ENCODE results near the gene ALPK1. TPM values are rescaled to one million over a fixed set of nuclear protein-coding genes. Genes with fewer than 3 reads are reported as not detected.
A peak's percentile ranks its signal among the peaks of the same experiment; 100 is the strongest.
"Not testable (repeated sequence)": the region's sequence is repeated elsewhere in the genome, so short reads cannot be mapped to it uniquely, and the experiment has no call there.

ALPK1 gene
- total RNA-seq, 3 donors from 2014 or later, result 2.6 to 4.0 (median 3.6) TPM

GRCh38 chr4:112302320-112303274, 5.4 kb downstream of the ALPK1 start:
- no peaks in the 10 kb centered on the region for H3K27me3 Mint-ChIP-seq (ENCODE audit: low read depth)
- H3K4me1 Mint-ChIP-seq (ENCODE audit: low read depth), result peaks cover 24% of the 10 kb centered on the region
- no peaks in the 10 kb centered on the region for H3K36me3 Mint-ChIP-seq (ENCODE audit: insufficient read depth)
- no peak for DNase-seq
- ATAC-seq, result peak; percentile 85 to 94
- H3K4me3 Mint-ChIP-seq, result no peak overlapping the region
- no peaks in the 10 kb centered on the region for H3K9me3 Mint-ChIP-seq

GRCh38 chr4:112305477-112305876, 8.3 kb downstream of the ALPK1 start:
- peaks cover 20% of the 10 kb centered on the region for H3K4me1 Mint-ChIP-seq (ENCODE audit: low read depth)
- not testable (repeated sequence) for DNase-seq; ATAC-seq; H3K36me3 Mint-ChIP-seq (ENCODE audit: insufficient read depth); H3K9me3 Mint-ChIP-seq; H3K27me3 Mint-ChIP-seq (ENCODE audit: low read depth); H3K4me3 Mint-ChIP-seq

- DNase-seq (peak; percentile 39), ATAC-seq (peak in 1 of 2 donors; percentile 52)
- not testable (repeated sequence) for H3K9me3 Mint-ChIP-seq; H3K27me3 Mint-ChIP-seq (ENCODE audit: low read depth); H3K36me3 Mint-ChIP-seq (ENCODE audit: insufficient read depth)
- Mint-ChIP-seq H3K4me1 (ENCODE audit: low read depth) (peaks cover 20% of the 10 kb centered on the region), H3K4me3 (peak overlapping the region; percentile 46)
These were observed 12.2 kb downstream of the ALPK1 start for GRCh38 chr4:112309263-112309791.

GRCh38 chr4:112311516-112311915, 14.3 kb downstream of the ALPK1 start:
- ATAC-seq (no peak), DNase-seq (no peak)
- Mint-ChIP-seq H3K4me3 (no peak overlapping the region), H3K9me3 (no peaks in the 10 kb centered on the region), H3K27me3 (ENCODE audit: low read depth) (no peaks in the 10 kb centered on the region), H3K36me3 (ENCODE audit: insufficient read depth) (peaks cover 4% of the 10 kb centered on the region), H3K4me1 (ENCODE audit: low read depth) (peaks cover 20% of the 10 kb centered on the region)

GRCh38 chr4:112312610-112313239, 15.6 kb downstream of the ALPK1 start:
- H3K9me3 Mint-ChIP-seq, result no peaks in the 10 kb centered on the region
- ATAC-seq (no peak), DNase-seq (no peak)
- H3K4me1 Mint-ChIP-seq (ENCODE audit: low read depth), result peaks cover 15% of the 10 kb centered on the region
- H3K4me3 Mint-ChIP-seq, result no peak overlapping the region
- peaks cover 7% of the 10 kb centered on the region for H3K36me3 Mint-ChIP-seq (ENCODE audit: insufficient read depth)
- no peaks in the 10 kb centered on the region for H3K27me3 Mint-ChIP-seq (ENCODE audit: low read depth)

GRCh38 chr4:112315446-112315845, 18.3 kb downstream of the ALPK1 start:
- DNase-seq (no peak), ATAC-seq (no peak)
- H3K4me1 Mint-ChIP-seq (ENCODE audit: low read depth), result peaks cover 6% of the 10 kb centered on the region
- H3K9me3 Mint-ChIP-seq, result no peaks in the 10 kb centered on the region
- no peaks in the 10 kb centered on the region for H3K27me3 Mint-ChIP-seq (ENCODE audit: low read depth)
- H3K36me3 Mint-ChIP-seq (ENCODE audit: insufficient read depth), result peaks cover 11% of the 10 kb centered on the region
- H3K4me3 Mint-ChIP-seq, result no peak overlapping the region

- ATAC-seq (no peak), DNase-seq (no peak)
- H3K36me3 Mint-ChIP-seq (ENCODE audit: insufficient read depth), result peaks cover 11% of the 10 kb centered on the region
- no peak overlapping the region for H3K4me3 Mint-ChIP-seq
- H3K4me1 Mint-ChIP-seq (ENCODE audit: low read depth), result peaks cover 8% of the 10 kb centered on the region
- H3K27me3 Mint-ChIP-seq (ENCODE audit: low read depth), result no peaks in the 10 kb centered on the region
- H3K9me3 Mint-ChIP-seq, result no peaks in the 10 kb centered on the region
These were observed 19.2 kb downstream of the ALPK1 start for GRCh38 chr4:112316360-112316759.

- Mint-ChIP-seq H3K27me3 (ENCODE audit: low read depth) (no peaks in the 10 kb centered on the region), H3K36me3 (ENCODE audit: insufficient read depth) (peaks cover 10% of the 10 kb centered on the region), H3K4me1 (ENCODE audit: low read depth) (peaks cover 19% of the 10 kb centered on the region), H3K4me3 (no peak overlapping the region), H3K9me3 (no peaks in the 10 kb centered on the region)
- DNase-seq (no peak), ATAC-seq (peak; percentile 43 to 75)
These were observed 21.3 kb downstream of the ALPK1 start for GRCh38 chr4:112318239-112319142.

- H3K9me3 Mint-ChIP-seq, result no peaks in the 10 kb centered on the region
- no peaks in the 10 kb centered on the region for H3K27me3 Mint-ChIP-seq (ENCODE audit: low read depth)
- peaks cover 8% of the 10 kb centered on the region for H3K36me3 Mint-ChIP-seq (ENCODE audit: insufficient read depth)
- DNase-seq (peak; percentile 81), ATAC-seq (peak; percentile 69)
- peak overlapping the region; percentile 33 for H3K4me3 Mint-ChIP-seq
- peaks cover 19% of the 10 kb centered on the region for H3K4me1 Mint-ChIP-seq (ENCODE audit: low read depth)
These were observed 24.9 kb downstream of the ALPK1 start for GRCh38 chr4:112321776-112322684.

GRCh38 chr4:112322866-112323265, 25.7 kb downstream of the ALPK1 start:
- Mint-ChIP-seq H3K27me3 (ENCODE audit: low read depth) (no peaks in the 10 kb centered on the region), H3K36me3 (ENCODE audit: insufficient read depth) (peaks cover 6% of the 10 kb centered on the region), H3K4me1 (ENCODE audit: low read depth) (peaks cover 20% of the 10 kb centered on the region), H3K9me3 (no peaks in the 10 kb centered on the region), H3K4me3 (no peak overlapping the region)
- no peak for DNase-seq
- ATAC-seq, result no peak

GRCh38 chr4:112325530-112325929, 28.4 kb downstream of the ALPK1 start:
- no peak overlapping the region for H3K4me3 Mint-ChIP-seq
- ATAC-seq (no peak), DNase-seq (no peak)
- H3K27me3 Mint-ChIP-seq (ENCODE audit: low read depth), result no peaks in the 10 kb centered on the region
- peaks cover 18% of the 10 kb centered on the region for H3K4me1 Mint-ChIP-seq (ENCODE audit: low read depth)
- H3K9me3 Mint-ChIP-seq, result no peaks in the 10 kb centered on the region
- peaks cover 4% of the 10 kb centered on the region for H3K36me3 Mint-ChIP-seq (ENCODE audit: insufficient read depth)

GRCh38 chr4:112327965-112328733, 31.0 kb downstream of the ALPK1 start:
- no peak overlapping the region for H3K4me3 Mint-ChIP-seq
- H3K4me1 Mint-ChIP-seq (ENCODE audit: low read depth), result peaks cover 5% of the 10 kb centered on the region
- ATAC-seq (peak; percentile 46 to 59), DNase-seq (no peak)
- H3K27me3 Mint-ChIP-seq (ENCODE audit: low read depth), result no peaks in the 10 kb centered on the region
- peaks cover 5% of the 10 kb centered on the region for H3K36me3 Mint-ChIP-seq (ENCODE audit: insufficient read depth)
- H3K9me3 Mint-ChIP-seq, result no peaks in the 10 kb centered on the region
